BJ (cell line): ENCODE data around the gene RBM38. TPM values are rescaled to one million over a fixed set of nuclear protein-coding genes. Genes with fewer than 3 reads are reported as not detected.
"Not testable (repeated sequence)": the region's sequence is repeated elsewhere in the genome, so short reads cannot be mapped to it uniquely, and the experiment has no call there.

Experiments
- CTCF ChIA-PET: fragments of 350-600 bp; formaldehyde crosslinking; extraction: SDS; loops from one replicate; lab custom pipeline; 2021; ENCODE audit warnings: antibody characterized with exemption, inconsistent platforms; lab: Yijun Ruan, JAX
- POLR2A ChIA-PET: fragments of 300-600 bp; sonication (Branson Sonifier 250); formaldehyde crosslinking; extraction: SDS; loops from one replicate; lab custom pipeline; 2021; ENCODE audit warnings: antibody characterized with exemption; lab: Charles Lee
- DNase-seq: peaks from one replicate; pipeline ENCODE4 v3.0.0-alpha.2; 2011; ENCODE audit warnings: low read depth
- H3K27me3 ChIP-seq: 2 replicates; pipeline ENCODE4 v1.6.0; 2011; ENCODE audit warnings: low read length; ENCODE audit not compliant: control insufficient read depth, insufficient read depth
- H3K36me3 ChIP-seq: 2 replicates; pipeline ENCODE4 v1.5.1; 2011; ENCODE audit warnings: low read length; ENCODE audit not compliant: control insufficient read depth, insufficient read depth
- H3K4me3 ChIP-seq: 2 replicates; pipeline ENCODE4 v1.5.1; 2011; ENCODE audit warnings: low read depth, mild to moderate bottlenecking, control low read depth, low read length
- polyA plus RNA-seq: library from polyadenylated mRNA; depleted of rRNA; stranded (reverse); fragments of >200 nt; gene quantifications from 2 replicates; pipeline ENCODE4 v1.2.3, GENCODE V29; 2011
- TF ChIP-seq, protein P1 (sequence below): IDR thresholded peaks from 2 replicates; pipeline ENCODE4 v1.5.1; 2011; ENCODE audit warnings: low read depth, mild to moderate bottlenecking, control low read depth, inconsistent platforms, low read length, moderate library complexity; ENCODE audit not compliant: insufficient read depth

The RBM38 gene
- polyA plus RNA-seq, 1 experiment, result 5.2 TPM

GRCh38 chr20:57416296-57417022 lies 25.3 kb downstream of the RBM38 start:
- H3K36me3 ChIP-seq, result no peaks in the 10 kb centered on the region
- no peak overlapping the region for H3K4me3 ChIP-seq
- no peak for DNase-seq
- CTCF ChIA-PET, result no interaction called here
- POLR2A ChIA-PET, result no interaction called here
- TF ChIP-seq, protein P1, sequence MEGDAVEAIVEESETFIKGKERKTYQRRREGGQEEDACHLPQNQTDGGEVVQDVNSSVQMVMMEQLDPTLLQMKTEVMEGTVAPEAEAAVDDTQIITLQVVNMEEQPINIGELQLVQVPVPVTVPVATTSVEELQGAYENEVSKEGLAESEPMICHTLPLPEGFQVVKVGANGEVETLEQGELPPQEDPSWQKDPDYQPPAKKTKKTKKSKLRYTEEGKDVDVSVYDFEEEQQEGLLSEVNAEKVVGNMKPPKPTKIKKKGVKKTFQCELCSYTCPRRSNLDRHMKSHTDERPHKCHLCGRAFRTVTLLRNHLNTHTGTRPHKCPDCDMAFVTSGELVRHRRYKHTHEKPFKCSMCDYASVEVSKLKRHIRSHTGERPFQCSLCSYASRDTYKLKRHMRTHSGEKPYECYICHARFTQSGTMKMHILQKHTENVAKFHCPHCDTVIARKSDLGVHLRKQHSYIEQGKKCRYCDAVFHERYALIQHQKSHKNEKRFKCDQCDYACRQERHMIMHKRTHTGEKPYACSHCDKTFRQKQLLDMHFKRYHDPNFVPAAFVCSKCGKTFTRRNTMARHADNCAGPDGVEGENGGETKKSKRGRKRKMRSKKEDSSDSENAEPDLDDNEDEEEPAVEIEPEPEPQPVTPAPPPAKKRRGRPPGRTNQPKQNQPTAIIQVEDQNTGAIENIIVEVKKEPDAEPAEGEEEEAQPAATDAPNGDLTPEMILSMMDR, result no peak
- peaks cover 6% of the 10 kb centered on the region; the same call in 1 of the 2 replicates for H3K27me3 ChIP-seq

GRCh38 chr20:57417051-57417689 lies 26.0 kb downstream of the RBM38 start:
- no peaks in the 10 kb centered on the region for H3K36me3 ChIP-seq
- H3K27me3 ChIP-seq, result peaks cover 6% of the 10 kb centered on the region; the same call in 1 of the 2 replicates
- no peak for DNase-seq
- TF ChIP-seq, protein P1, result no peak
- ChIA-PET POLR2A (no interaction called here), CTCF (interaction anchor here (1.3 kb wide), 1 partner anchor 16 kb away, joined by 4 read pairs; no protein-coding TSS in a partner anchor)
- no peak overlapping the region for H3K4me3 ChIP-seq

- H3K36me3 ChIP-seq, result no peaks in the 10 kb centered on the region
- no peak overlapping the region for H3K4me3 ChIP-seq
- ChIA-PET CTCF (interaction anchor here (1.3 kb wide), 1 partner anchor 15 kb away, joined by 4 read pairs; no protein-coding TSS in a partner anchor), POLR2A (no interaction called here)
- no peak for DNase-seq
- H3K27me3 ChIP-seq, result peaks cover 6% of the 10 kb centered on the region; the same call in 1 of the 2 replicates
- TF ChIP-seq, protein P1, result no peak
These were observed 26.9 kb downstream of the RBM38 start for GRCh38 chr20:57417830-57418780.

- H3K36me3 ChIP-seq, CTCF ChIA-PET, H3K4me3 ChIP-seq, POLR2A ChIA-PET, H3K27me3 ChIP-seq, DNase-seq: not testable (repeated sequence)
These were observed 28.3 kb downstream of the RBM38 start for GRCh38 chr20:57419479-57419878.

GRCh38 chr20:57420571-57421252 lies 29.5 kb downstream of the RBM38 start:
- TF ChIP-seq, protein P1, result no peak
- no peaks in the 10 kb centered on the region for H3K36me3 ChIP-seq
- H3K27me3 ChIP-seq, result peaks cover 9% of the 10 kb centered on the region; the same call in 1 of the 2 replicates
- DNase-seq, result no peak
- no peak overlapping the region for H3K4me3 ChIP-seq
- POLR2A ChIA-PET, result no interaction called here
- CTCF ChIA-PET, result no interaction called here
